HG03025 (cell line): ENCODE measurements around the gene HOXA11.

Source experiments
- ATAC-seq: cut with Tn5 transposase; IDR thresholded peaks from one replicate; pipeline ENCODE4 v1.9.1; 2021; ENCODE audit warnings: mild to moderate bottlenecking, moderate library complexity; ENCODE audit not compliant: unreplicated experiment, low FRiP score

The HOXA11 gene

GRCh38 chr7:27171325-27171636, 13.8 kb downstream of the HOXA11 start:
- no peak for ATAC-seq

- no peak for ATAC-seq
Observed at GRCh38 chr7:27170426-27171324, 14.4 kb downstream of the HOXA11 start.

GRCh38 chr7:27169658-27170425, 15.2 kb downstream of the HOXA11 start:
- no peak for ATAC-seq

GRCh38 chr7:27168265-27168947, 16.6 kb downstream of the HOXA11 start:
- no peak for ATAC-seq

- no peak for ATAC-seq
Observed at GRCh38 chr7:27167916-27168264, 17.1 kb downstream of the HOXA11 start.

- no peak for ATAC-seq
Observed at GRCh38 chr7:27166531-27167505, 18.2 kb downstream of the HOXA11 start.

GRCh38 chr7:27165996-27166530, 19.0 kb downstream of the HOXA11 start:
- ATAC-seq, result no peak

GRCh38 chr7:27165089-27165995, 19.7 kb downstream of the HOXA11 start, which contains the start of gene HOXA9:
HOXA9 (minus strand) TSS chr7:27165537; CDS start chr7:27165457, 80 bp downstream.
- no peak for ATAC-seq

GRCh38 chr7:27164367-27165088, 20.5 kb downstream of the HOXA11 start:
- ATAC-seq, result no peak

GRCh38 chr7:27164045-27164366, 21.0 kb downstream of the HOXA11 start:
- ATAC-seq, result no peak

- no peak for ATAC-seq
Observed at GRCh38 chr7:27163288-27164044, 21.6 kb downstream of the HOXA11 start.

- no peak for ATAC-seq
Observed at GRCh38 chr7:27162561-27163287, 22.3 kb downstream of the HOXA11 start.

GRCh38 chr7:27161721-27162560, 23.1 kb downstream of the HOXA11 start:
- ATAC-seq, result no peak

- ATAC-seq, result no peak
Observed at GRCh38 chr7:27161214-27161720, 23.8 kb downstream of the HOXA11 start.

- ATAC-seq, result no peak
Observed at GRCh38 chr7:27160546-27161213, 24.4 kb downstream of the HOXA11 start.
